GM21360 (cell line): ENCODE data around the gene RAD18.

Source experiments
- ATAC-seq: cut with Tn5 transposase; IDR thresholded peaks from one replicate; pipeline ENCODE4 v1.9.1; 2021; ENCODE audit warnings: mild to moderate bottlenecking, moderate library complexity; ENCODE audit not compliant: unreplicated experiment

Gene RAD18

GRCh38 chr3:8869613-8870012, 93.7 kb downstream of the RAD18 start:
- ATAC-seq, result no peak

GRCh38 chr3:8868996-8869395, 94.3 kb downstream of the RAD18 start:
- ATAC-seq, result no peak

- ATAC-seq, result no peak
Observed at GRCh38 chr3:8867646-8868045, 95.6 kb downstream of the RAD18 start.

GRCh38 chr3:8865697-8866096, 97.6 kb downstream of the RAD18 start:
- no peak for ATAC-seq

GRCh38 chr3:8864402-8865350, 98.6 kb downstream of the RAD18 start:
- ATAC-seq, result no peak

- ATAC-seq, result no peak
Observed at GRCh38 chr3:8863891-8864290, 99.4 kb downstream of the RAD18 start.

- no peak for ATAC-seq
Observed at GRCh38 chr3:8857720-8858367, 105.4 kb downstream of the RAD18 start.

GRCh38 chr3:8856721-8857120, 106.6 kb downstream of the RAD18 start:
- no peak for ATAC-seq

GRCh38 chr3:8856071-8856470, 107.2 kb downstream of the RAD18 start:
- ATAC-seq, result no peak

GRCh38 chr3:8854656-8855055, 108.6 kb downstream of the RAD18 start:
- ATAC-seq, result no peak

- ATAC-seq, result no peak
Observed at GRCh38 chr3:8853081-8853480, 110.2 kb downstream of the RAD18 start.

GRCh38 chr3:8852511-8852910, 110.8 kb downstream of the RAD18 start:
- ATAC-seq, result no peak

GRCh38 chr3:8851703-8852102, 111.6 kb downstream of the RAD18 start:
- no peak for ATAC-seq

- ATAC-seq, result no peak
Observed at GRCh38 chr3:8848696-8849131, 114.6 kb downstream of the RAD18 start.

- ATAC-seq, result no peak
Observed at GRCh38 chr3:8847317-8847716, 116.0 kb downstream of the RAD18 start.

GRCh38 chr3:8846176-8846575, 117.1 kb downstream of the RAD18 start:
- no peak for ATAC-seq

- ATAC-seq, result no peak
Observed at GRCh38 chr3:8845641-8846040, 117.6 kb downstream of the RAD18 start.

GRCh38 chr3:8843347-8843746, 119.9 kb downstream of the RAD18 start:
- no peak for ATAC-seq

GRCh38 chr3:8842293-8842692, 121.0 kb downstream of the RAD18 start:
- ATAC-seq, result no peak

GRCh38 chr3:8841472-8841871, 121.8 kb downstream of the RAD18 start:
- no peak for ATAC-seq

GRCh38 chr3:8840556-8840955, 122.7 kb downstream of the RAD18 start:
- no peak for ATAC-seq
